Fibroblast of skin of scalp (primary cell): ENCODE results near the gene CIITA.

ENCODE experiments used
- DNase-seq: peaks from one replicate; pipeline ENCODE4 v3.0.0-alpha.2; 2013

CIITA gene

DNA sequence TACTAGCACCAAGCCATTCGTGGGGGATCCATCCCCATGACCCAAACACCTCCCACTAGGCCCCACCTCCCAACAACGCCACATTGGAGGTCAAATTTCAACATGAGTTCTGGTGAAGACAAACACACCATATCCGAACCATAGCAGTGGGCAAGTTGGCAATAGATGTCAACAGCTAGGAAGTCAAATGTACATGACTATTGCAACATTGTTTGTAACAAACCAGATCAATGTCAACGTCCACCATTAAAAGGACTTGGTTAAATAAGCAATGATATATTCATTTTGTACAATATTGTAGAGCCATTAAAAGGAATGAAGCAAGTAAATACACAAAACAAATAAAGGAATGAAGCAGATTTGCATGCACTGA lies 26.5 kb upstream of the CIITA start:
- DNase-seq = no peak

DNA sequence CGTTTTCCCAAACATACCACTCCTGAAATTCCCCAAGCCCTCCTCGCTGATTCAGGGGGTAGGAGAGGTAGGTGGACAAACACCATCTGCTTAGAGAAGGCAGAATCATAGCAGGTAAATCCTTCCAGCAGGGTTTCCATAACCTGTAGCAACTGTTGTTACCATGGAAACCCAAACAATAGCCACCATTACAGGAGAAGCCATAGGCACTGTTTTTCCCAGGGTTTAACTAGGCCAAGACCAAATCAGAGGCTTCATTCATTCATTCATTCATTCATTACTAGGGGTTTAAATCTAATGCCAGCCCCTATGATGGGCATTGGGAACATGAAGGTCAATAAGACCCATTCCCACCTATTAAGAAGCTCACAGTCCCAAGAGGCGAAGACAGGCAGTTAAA lies 25.5 kb upstream of the CIITA start:
- DNase-seq = no peak

- no peak for DNase-seq
Measured at GRCh38 chr16:10852286-10852685, 24.7 kb upstream of the CIITA start.

DNA sequence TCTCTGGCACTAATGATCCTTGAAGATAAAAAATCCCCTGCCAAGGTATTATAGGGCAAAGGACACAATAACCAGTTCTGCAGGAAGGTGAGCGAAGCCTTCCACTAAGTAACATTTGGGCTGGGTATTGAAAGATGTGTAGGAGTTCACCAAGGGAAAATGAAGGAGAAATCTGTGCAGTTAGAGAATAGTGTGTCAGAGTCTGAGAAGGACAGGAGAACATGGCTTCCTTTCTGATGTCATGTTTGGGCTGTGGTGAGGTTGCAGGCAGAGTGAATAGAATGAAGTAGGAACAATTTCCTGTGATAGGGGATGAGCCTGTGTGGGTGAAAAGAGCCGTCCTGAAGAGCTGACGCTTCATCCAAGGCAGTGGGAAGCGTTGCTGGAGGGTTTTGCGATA lies 24.1 kb upstream of the CIITA start:
- DNase-seq = no peak

DNA sequence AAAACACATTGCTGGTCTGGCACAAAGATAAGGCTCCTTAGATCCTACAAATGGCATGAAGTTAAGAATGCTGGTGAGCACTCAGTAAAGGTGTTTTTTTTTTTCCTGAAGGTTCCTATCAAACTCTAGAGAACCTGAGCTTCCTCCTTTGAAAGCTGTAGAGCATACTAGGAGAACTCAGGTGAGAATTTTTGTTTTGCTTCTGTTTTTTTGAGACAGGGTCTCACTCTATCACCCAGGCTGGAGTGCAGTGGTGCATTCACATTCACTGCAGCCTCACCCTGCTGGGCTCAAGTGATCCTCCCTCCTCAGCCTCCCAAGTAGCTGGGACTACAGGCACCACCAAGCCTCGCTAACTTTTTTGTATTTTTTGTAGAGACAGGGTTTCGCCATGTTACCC lies 21.0 kb upstream of the CIITA start:
- no peak for DNase-seq

- DNase-seq = no peak
Measured at GRCh38 chr16:10858203-10858602, 18.8 kb upstream of the CIITA start.

GRCh38 chr16:10859020-10859419 lies 18.0 kb upstream of the CIITA start:
- DNase-seq = no peak

GRCh38 chr16:10859658-10860057 lies 17.3 kb upstream of the CIITA start:
- DNase-seq = no peak

- peak; percentile 9 for DNase-seq
Measured at GRCh38 chr16:10862438-10862837, 14.6 kb upstream of the CIITA start.

DNA sequence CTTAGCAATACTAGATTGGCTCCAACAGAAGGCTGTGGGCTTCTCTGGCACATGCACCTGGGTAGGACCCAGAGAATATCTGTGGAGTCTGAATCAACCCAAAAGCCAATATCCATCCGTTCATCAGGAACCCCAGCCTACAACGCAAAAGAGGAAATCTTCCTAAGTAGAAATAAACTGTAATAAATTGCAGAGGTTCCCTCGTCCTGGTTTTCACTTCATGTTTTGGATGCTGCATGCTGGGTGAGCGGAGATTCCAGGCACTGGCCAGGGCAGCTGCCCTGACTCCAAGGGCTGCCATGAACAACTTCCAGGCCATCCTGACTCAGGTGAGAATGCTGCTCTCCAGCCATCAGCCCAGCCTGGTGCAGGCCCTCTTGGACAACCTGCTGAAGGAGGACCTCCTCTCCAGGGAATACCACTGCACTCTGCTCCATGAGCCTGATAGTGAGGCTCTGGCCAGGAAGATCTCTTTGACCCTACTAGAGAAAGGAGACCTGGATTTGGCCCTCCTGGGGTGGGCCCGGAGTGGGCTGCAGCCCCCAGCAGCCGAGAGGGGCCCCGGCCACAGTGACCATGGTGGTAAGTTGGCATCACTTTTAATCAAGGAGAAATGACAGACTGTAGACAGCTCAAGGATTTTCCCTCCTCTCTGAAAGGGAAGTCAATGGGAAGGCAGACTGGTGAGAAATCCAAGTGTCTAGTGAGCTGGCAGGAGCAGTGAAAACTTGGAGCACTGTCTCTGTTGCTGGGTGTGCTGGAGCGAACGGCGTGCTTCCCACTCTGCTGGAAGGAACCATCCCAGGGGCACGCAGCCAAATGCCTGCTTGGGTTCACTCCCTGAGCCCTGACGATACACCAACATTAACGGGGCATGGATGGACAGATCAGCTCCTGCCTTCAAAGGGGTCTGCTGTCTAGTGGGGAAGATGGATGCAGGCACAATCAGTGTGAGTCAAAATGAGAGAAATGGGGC lies 10.7 kb upstream of the CIITA start:
- DNase-seq = no peak

- DNase-seq = no peak
Measured at GRCh38 chr16:10867199-10867598, 9.8 kb upstream of the CIITA start.

- DNase-seq = no peak
Measured at GRCh38 chr16:10868104-10868595, 8.9 kb upstream of the CIITA start.

DNA sequence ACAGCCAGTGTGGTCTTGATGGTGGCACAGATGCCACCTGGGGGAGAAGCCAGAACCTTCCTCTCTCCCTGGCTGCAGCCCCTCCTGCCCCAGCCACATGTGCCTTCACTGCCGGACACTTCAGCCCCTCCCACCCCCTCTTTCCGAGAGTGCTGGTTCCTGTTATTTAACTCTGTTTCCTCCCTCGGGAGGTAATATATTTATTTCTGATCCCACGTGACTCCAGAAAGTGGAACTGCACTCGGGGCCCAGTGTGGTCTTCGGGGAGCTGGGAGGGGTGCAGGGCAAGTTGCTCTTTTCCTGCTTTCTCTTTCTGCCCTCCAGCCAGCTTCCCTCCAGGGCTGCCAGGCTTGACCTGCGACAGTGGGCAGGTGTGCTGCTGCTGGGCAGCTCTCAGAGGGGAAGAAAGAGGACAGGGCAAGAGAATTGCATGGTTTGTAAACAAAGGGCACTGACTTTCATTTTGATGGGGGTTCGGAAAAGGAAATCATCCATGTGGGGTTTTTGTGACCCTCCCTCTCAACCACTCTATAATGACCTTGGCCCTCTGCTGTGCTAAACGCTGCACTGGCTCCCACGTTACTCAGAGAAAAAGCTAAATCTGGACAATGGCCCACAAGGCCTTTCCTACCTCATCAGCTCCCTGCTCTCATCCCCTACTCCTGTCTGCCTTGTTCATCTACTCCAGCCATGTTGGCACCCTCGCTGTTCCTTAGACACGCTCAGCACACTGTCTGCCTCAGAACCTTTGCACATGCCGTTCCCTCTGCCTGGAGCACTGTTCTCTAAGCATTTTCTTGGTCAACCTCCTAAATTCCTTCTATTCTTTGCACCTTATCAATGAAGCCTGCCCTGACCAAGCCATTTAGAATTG lies 8.2 kb upstream of the CIITA start:
- DNase-seq = no peak

DNA sequence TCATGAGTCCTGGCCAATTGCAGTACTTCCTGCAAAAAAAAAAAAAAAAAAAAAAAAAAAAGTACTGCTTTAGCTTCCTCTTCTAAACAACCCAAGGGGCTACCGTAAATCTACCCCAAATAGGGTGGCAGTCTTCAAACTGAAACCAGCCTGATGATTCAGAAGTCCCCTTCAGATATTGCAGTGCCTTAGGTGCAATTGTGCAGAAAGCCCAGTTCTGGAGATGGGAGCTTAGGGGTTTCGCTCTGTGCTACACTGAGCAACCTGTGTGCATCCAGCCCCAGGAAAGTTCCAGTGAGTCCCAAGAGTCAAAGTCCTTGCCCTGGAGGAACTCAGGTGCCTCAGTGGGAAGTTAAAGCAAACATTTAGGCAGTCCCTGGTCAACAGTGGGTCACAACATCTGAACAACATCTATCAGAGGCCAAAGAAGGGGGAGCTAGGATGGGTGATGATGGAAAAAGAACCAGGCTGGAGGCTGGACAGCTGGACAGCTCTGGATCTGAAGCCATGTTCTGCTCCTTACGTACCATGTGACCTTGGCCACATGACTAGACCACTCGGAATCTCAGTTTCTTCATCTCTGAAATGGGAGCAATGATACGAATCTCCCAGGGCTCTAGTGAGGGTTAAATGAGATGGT lies 6.7 kb upstream of the CIITA start:
- DNase-seq = no peak

- no peak for DNase-seq
Measured at GRCh38 chr16:10870808-10871156, 6.2 kb upstream of the CIITA start.

- peak; percentile 88 for DNase-seq
Measured at GRCh38 chr16:10871157-10871991, 5.6 kb upstream of the CIITA start.

- DNase-seq = no peak
Measured at GRCh38 chr16:10876315-10876714, 687 bp upstream of the CIITA start.

GRCh38 chr16:10877472-10877946 lies 507 bp downstream of the CIITA start:
- no peak for DNase-seq

- DNase-seq = no peak
Measured at GRCh38 chr16:10878328-10878643, 1.3 kb downstream of the CIITA start.

DNA sequence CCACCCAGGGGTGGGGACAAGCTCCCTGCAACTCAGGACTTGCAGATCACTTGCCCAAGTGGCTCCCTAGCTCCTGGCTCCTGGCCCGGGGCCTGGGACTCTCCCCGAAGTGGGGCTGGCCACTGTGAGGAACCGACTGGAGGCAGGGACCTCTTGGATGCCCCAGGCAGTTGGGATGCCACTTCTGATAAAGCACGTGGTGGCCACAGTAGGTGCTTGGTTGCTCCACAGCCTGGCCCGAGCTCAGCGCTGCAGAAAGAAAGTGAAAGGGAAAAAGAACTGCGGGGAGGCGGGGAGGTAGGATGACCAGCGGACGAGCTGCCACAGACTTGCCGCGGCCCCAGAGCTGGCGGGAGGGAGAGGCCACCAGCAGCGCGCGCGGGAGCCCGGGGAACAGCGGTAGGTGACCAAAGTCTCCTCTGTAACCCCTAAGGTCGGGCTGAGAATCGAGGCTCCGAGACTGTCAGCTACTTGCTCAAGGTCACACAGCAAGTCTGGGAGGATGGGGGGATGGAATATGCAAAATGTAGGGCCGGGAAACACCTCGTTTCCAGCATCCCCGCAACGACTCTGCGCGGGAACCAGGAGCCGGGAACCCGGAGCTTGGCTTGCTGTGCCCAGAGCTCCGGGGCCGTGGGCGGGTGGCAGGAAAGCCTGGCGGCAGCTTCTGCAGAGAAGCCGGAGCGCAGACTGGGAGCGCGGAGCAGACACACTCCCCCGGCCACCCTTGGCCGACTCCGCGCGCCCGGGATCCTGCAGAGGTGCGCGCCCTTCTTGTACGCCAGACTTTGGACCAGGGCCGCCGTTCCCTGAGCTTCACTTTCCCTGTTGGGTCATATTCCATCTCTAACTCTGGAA lies 1.9 kb downstream of the CIITA start:
- peak; percentile 20 for DNase-seq
